SK-N-DZ (cell line): ENCODE data around the gene SOHLH1.

ENCODE experiments used
- DNase-seq: peaks from one replicate; pipeline ENCODE4 v3.0.0-alpha.2; 2015; ENCODE audit warnings: low spot score

The SOHLH1 gene

GRCh38 chr9:135731454-135731853 lies 32.2 kb upstream of the SOHLH1 start:
- no peak for DNase-seq

GRCh38 chr9:135729480-135729879 lies 30.2 kb upstream of the SOHLH1 start:
- DNase-seq: no peak

- DNase-seq: no peak
Observed at GRCh38 chr9:135728436-135729110, 29.3 kb upstream of the SOHLH1 start.

DNA sequence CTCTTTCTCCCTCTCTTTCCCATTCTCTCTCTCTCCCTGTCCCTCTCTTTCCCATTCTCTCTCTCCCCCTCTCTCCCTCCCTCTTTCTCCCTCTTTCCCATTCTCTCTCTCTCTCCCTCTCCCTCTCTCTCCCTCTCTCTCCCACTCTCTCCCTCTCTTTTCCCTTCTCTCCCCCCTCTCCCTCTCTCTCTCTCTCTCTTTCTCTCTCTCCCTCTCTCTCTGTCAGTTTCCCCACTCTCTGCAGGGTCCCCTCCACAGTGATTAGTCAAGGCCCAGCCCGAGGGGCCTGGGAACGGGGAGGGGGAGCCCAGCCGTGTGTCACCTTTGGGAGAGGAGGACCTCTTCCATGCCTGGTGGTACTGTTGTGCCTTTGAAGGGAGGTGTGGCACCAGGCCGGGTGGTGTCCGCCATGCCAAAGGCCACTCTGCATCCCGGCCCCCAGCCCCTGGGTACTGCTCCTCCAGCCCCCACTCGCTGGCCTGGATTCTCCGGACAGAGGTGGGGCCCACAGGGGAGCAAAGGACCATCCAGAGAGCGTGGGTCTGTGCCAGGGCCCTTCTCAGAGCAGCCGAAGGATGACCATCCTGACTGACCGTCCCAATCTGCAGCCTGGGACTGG lies 28.1 kb upstream of the SOHLH1 start:
- DNase-seq: no peak

- no peak for DNase-seq
Observed at GRCh38 chr9:135726138-135726853, 27.0 kb upstream of the SOHLH1 start.

DNA sequence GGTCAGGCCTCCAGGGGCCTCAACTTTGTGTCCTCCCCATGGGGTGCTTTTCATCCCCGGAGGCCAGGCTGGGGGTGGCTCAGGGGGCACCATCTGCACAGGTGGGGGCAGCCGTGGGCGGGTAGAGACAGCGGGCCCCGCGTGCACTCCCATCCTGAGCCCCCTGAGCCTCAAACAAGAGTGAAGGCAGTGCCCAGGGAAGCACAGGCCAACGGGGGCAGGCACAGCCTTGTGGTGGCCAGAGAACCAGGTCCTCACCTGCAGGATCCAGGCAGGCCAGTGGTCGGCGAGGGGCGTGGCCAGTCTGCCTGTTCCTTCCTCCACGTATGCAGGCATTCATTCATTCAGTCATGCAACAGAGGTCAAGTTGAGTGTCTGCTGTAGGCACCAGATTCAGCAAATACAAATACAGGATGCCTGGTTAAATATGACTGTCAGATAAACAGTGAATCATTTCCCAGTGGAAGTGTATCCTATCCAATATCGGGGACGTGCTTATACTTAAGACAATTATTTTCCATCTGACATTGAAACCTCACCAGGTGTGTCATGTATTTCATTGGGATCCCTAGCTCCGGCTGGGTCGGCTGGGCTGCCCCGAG lies 25.0 kb upstream of the SOHLH1 start:
- no peak for DNase-seq

GRCh38 chr9:135722365-135722764 lies 23.1 kb upstream of the SOHLH1 start:
- no peak for DNase-seq

GRCh38 chr9:135719472-135719871 lies 20.2 kb upstream of the SOHLH1 start:
- DNase-seq: no peak

DNA sequence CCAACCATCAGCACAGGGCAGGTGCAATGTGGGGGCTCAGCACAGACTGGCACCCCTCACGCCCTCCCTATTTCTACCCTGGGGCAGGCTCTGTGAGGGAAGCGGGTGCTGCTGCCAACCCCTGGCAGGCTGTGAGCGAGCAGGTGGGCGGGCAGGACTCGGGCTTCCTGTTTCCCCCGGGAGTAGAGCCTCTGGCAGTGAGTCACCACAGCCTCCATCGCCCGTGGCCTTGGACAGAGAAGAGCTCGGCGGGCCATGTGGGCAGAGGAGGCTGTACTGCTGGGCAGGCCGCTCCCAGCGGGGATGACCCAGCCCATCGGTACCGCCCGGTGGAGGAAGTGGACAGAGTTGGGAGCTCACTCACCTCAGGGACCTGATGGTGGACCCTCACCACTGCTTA lies 19.3 kb upstream of the SOHLH1 start:
- DNase-seq: no peak

GRCh38 chr9:135717410-135717809 lies 18.1 kb upstream of the SOHLH1 start:
- DNase-seq: no peak

DNA sequence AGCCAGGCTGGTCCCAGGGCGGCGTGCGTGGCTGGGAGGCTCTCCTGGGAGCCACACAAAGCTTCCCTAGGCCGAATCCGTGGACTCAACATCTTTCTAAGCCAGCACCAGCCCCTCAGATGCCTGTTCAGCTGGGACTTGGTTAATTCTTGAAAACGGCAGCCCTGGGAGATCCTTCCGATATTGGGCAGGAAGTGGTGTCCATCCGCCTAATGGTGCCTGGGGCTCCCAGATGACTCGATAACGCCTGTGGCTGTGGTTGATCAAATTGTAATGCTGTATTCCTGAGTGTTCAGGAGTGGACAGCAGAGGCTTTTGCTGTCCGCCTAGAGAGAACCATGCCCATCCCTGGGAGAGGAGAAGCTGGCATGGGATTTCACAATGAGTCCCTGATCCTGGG lies 16.8 kb upstream of the SOHLH1 start:
- DNase-seq: no peak

GRCh38 chr9:135715056-135715595 lies 15.8 kb upstream of the SOHLH1 start:
- no peak for DNase-seq

GRCh38 chr9:135714242-135715055 lies 15.2 kb upstream of the SOHLH1 start:
- DNase-seq: no peak

GRCh38 chr9:135712613-135713295 lies 13.5 kb upstream of the SOHLH1 start:
- DNase-seq: no peak

DNA sequence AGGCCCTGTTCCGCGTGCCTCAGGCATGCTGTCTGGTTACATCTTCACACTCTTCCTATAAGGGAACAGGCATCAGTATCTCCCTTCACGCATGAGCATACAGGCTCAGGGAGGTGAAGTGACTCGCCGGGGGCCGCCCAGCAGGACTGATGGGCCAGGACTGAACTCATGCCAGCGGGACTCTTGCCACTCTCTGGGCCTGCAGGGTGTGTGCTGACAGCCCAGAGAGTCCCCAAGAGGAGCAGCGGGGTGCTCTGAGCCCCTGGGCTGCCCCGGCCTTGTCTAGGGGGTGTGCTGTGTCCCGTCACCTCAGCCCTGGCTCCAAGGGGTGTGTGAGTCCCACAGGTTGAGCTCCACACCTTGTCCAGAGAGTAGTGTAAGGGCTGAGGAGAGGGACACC lies 12.6 kb upstream of the SOHLH1 start:
- DNase-seq: no peak

- DNase-seq: no peak
Observed at GRCh38 chr9:135711391-135711790, 12.1 kb upstream of the SOHLH1 start.

- no peak for DNase-seq
Observed at GRCh38 chr9:135708164-135708563, 8.9 kb upstream of the SOHLH1 start.

DNA sequence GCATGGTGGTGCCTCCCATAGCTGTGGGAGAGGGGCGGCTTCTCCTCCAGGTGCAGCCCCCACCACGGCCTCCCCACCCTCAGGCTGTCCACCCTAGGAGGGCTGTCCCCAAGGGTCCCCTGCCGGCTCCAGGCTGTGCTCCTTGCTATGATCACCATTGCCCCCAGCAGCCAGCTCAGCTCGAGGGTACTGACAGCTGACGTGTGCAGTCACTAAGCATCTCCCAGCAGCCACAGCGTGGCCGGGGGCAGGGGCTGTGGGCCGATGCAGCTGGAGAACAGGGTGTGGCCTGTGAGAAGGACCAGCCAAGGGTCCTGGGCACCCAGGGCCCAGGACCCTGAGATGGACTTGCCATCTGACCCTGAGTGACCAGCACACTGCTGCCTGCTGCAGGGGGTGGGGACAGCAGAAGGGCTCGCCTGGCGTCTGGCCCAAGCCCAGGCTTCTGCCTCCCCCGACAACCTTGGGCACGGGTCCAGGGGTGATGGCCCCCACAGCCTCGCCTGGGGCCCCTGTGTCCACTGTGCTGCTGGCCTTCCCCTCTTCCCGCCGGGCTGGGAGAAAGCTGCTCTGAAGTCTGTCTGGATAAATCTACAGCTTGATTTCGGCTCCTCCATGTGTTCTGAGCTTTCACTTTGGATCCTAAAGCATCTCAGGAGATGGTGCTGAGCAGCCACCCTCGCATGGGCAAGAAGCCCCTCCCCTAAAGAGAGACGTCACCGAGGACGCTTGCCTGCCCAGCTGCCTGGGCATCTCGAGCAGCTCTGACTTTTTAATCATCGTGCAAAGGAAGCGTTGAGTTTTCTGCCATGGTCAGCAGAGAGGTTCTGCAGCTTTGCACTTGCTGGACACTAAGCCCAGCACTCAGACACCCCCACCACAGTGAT lies 8.2 kb upstream of the SOHLH1 start:
- no peak for DNase-seq

DNA sequence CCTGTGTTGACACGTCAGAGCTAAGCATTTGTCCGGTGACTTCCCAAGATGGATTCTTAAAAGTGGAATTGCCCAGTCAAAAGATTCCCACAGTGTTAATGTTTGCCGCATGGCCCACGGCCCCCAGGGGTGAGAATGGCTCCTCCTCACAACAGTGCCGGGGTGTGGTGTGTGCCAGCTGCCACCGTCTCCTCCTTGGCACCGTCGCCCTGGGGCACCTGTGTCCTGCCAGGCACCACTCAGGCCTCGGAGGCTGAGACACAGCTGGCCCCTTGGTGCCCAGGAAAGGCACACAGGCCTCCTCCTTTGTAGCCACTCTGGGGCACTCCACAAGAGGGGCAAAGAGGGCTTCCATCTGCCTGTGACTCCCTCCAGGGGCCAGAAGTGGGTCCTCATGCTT lies 7.0 kb upstream of the SOHLH1 start:
- no peak for DNase-seq

DNA sequence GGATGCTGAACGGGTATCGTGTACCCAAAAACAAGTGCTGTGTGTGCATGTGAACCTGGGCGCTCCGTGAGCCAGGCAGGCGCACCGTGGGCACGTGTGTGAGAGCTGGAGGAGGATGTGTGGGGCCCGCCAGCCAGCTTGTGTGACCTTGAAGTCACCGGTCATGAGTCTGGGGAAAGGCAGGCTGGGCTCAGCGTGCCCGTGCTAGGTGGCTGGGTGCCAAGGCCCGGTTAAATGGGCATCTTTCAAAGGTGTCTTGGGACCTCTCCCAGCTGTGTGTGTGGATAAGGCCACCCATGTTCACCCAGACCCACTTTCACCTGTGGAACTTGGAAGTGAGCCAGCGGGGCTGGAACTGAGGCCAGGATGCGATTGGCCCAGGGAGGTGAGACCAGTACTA lies 6.1 kb upstream of the SOHLH1 start:
- no peak for DNase-seq
